Ovary (tissue), 9 donors: Measurements from ENCODE around the gene ZNF148. TPM values are rescaled to one million over a fixed set of nuclear protein-coding genes. Genes with fewer than 3 reads are reported as not detected.

Experiments
- DNase-seq, 5 donors: peaks; one replicate each; pipeline ENCODE4 v3.0.0-alpha.2; 2019 to 2020
- H3K27ac ChIP-seq, 2 donors: fragments of 200-600 bp; one replicate each; pipeline versions ENCODE4 v1.5.1 to v1.8.0; 2019 to 2022
- H3K27me3 ChIP-seq: fragments of 200-600 bp; one replicate; pipeline ENCODE4 v1.8.0; 2022
- H3K36me3 ChIP-seq: fragments of 200-600 bp; sonication (generic); one replicate; pipeline ENCODE4 v1.5.1; 2019
- H3K4me1 ChIP-seq: one replicate; pipeline ENCODE4 v1.8.1; 2013; ENCODE audit warnings: mild to moderate bottlenecking, moderate library complexity; ENCODE audit not compliant: insufficient read depth
- H3K4me3 ChIP-seq: fragments of 200-600 bp; sonication (generic); one replicate; pipeline ENCODE4 v1.5.1; 2017
- H3K9me3 ChIP-seq, 2 donors: fragments of 200-600 bp in 1 of 2; sonication (generic) in 1 of 2; one replicate each; pipeline versions ENCODE4 v1.5.1 to v1.8.1; 2013 to 2019; ENCODE audit warnings: mild to moderate bottlenecking in 1 of 2, moderate library complexity in 1 of 2
- CTCF ChIP-seq, 3 donors: fragments of 450-650 bp in 2 of 3; fragments of 200-600 bp in 1 of 3; IDR thresholded peaks; one replicate each; pipeline versions ENCODE4 v1.5.1 to v1.8.0; 2016 to 2022; ENCODE audit warnings: antibody characterized with exemption in 3 of 3, mild to moderate bottlenecking in 1 of 3
- EP300 ChIP-seq: sonication (generic); formaldehyde crosslinking; IDR thresholded peaks from one replicate; pipeline ENCODE4 v1.6.1; 2017; ENCODE audit warnings: antibody characterized with exemption
- POLR2A ChIP-seq: fragments of 450-650 bp; IDR thresholded peaks from one replicate; pipeline ENCODE4 v1.6.1; 2017; ENCODE audit warnings: antibody characterized with exemption, mild to moderate bottlenecking, moderate library complexity
- WGBS, 3 donors: extraction: QIAGEN DNeasy Blood & Tissue Kit in 1 of 3; methylation state at CpG; one replicate each; pipeline versions ENCODE4 v1.1.5 to v1.1.7; 2013 to 2017; 5-methylcytosine and 5-hydroxymethylcytosine counted together
- intact Hi-C, 4 donors: fragments of 100-400 bp; cut with DNase I; formaldehyde crosslinking; loops; one replicate each; pipeline versions ENCODE4 v1.11.0 to v1.15.1; 2022 to 2023
- polyA plus RNA-seq, 2 donors: library from polyadenylated mRNA; stranded (reverse); fragments of 200-250 nt in 1 of 2; fragments of 350-450 nt in 1 of 2; fragmentation: Illumina TruSeq in 1 of 2; extraction: RNeasy Lipid Tissue Mini Kit (QIAGEN cat#74804) in 1 of 2; gene quantifications; one replicate each; pipeline ENCODE4 v1.2.3, GENCODE V29; 2013 to 2014
- small RNA-seq: library from RNA; depleted of rRNA; stranded (forward); fragments of <200 nt; gene quantifications from one replicate; pipeline ENCODE3, GENCODE V24; 2016
- total RNA-seq, 7 donors: library from RNA; depleted of rRNA in 2 of 7; stranded (reverse); fragments of >200 nt in 2 of 7; fragmentation: NEBNext Ultra II Directional in 3 of 7; extraction: Animal tissue kit (Norgen Biotek cat#: 25700) in 3 of 7; gene quantifications; one replicate each; pipeline versions ENCODE4 v1.1.0 to v1.2.4, GENCODE V29; 2016 to 2023
- donor health status: DM: no; HTN: no; CAD: no; lungs with moderate emphysema.
- donor health status: DM: no; HTN: no; CAD: no.
- donor health status: Bipolar disorder and iron deficiency.
- donor health status: DM: yes; HTN: yes; CAD: no.
- donor health status: DM: no; HTN: no; CAD: no.
- donor health status: DM: yes; HTN: yes; CAD: no.

The ZNF148 gene
- total and polyA plus RNA-seq, 9 donors: 9.1 to 98.8 (median 66.8) TPM

GRCh38 chr3:125177746-125178145 lies 197.4 kb downstream of the ZNF148 start:
- intact Hi-C loops: no loop called here
- H3K27ac ChIP-seq: no peak overlapping the region
- no peaks in the 10 kb centered on the region for H3K4me1 ChIP-seq
- DNase-seq: no peak
- no peaks in the 10 kb centered on the region for H3K27me3 ChIP-seq
- no peak overlapping the region for H3K4me3 ChIP-seq
- no peaks in the 10 kb centered on the region for H3K36me3 ChIP-seq
- 92 to 97% (median 94%) methylated on average over 13 of the region's 13 CpGs for WGBS, 3 donors
- TF ChIP-seq POLR2A (no peak), CTCF (IDR thresholded peaks at IDR 0.05) (no peak), EP300 (no peak)
- no peaks in the 10 kb centered on the region for H3K9me3 ChIP-seq

Small RNA genes lying within 50 kb of the gene (small RNA-seq; reads per million reads assigned to genes)
- gene RNU6-232P: not detected

Other genes with a start within 250 kb of the ZNF148 start
- 10 to 100 TPM in 1 of 7 donors, 1 to 10 TPM in 3, under 1 TPM in 3; 0.28 to 11.5 (median 1.5) TPM for gene SLC12A8, start 162.6 kb downstream of the ZNF148 start, total RNA-seq
- 10 to 100 TPM in 1 of 2 donors, under 1 TPM in 1; 0.57 to 11.0 TPM for gene SLC12A8, start 162.6 kb downstream of the ZNF148 start, polyA plus RNA-seq
- gene SNX4, start 144.9 kb upstream of the ZNF148 start, total RNA-seq: 10 to 100 TPM; 26.8 to 36.1 (median 32.9) TPM
- gene SNX4, start 144.9 kb upstream of the ZNF148 start, polyA plus RNA-seq: 10 to 100 TPM; 16.7 to 19.2 TPM
- gene OSBPL11, start 220.2 kb upstream of the ZNF148 start, total RNA-seq: 10 to 100 TPM in 2 of 7 donors, 1 to 10 TPM in 5; 4.8 to 12.8 (median 9.3) TPM
- gene OSBPL11, start 220.2 kb upstream of the ZNF148 start, polyA plus RNA-seq: 10 to 100 TPM in 1 of 2 donors, 1 to 10 TPM in 1; 5.7 to 10.8 TPM